ENCODE measurements around the gene ZNF76. TPM values are rescaled to one million over a fixed set of nuclear protein-coding genes. Genes with fewer than 3 reads are reported as not detected.

ZNF76 gene
- total and polyA plus RNA-seq, 2 donors (not counting 1 experiment from before 2014, with no cell fraction given): 96.9 to 145 TPM

GRCh38 chr6:35237476-35237875 lies 22.1 kb upstream of the ZNF76 start:
- Mint-ChIP-seq H3K9me3 (ENCODE audit: insufficient read depth) (peaks cover 4% of the 10 kb centered on the region), H3K4me1 (no peaks in the 10 kb centered on the region), H3K27ac (no peak overlapping the region), H3K27me3 (no peaks in the 10 kb centered on the region), H3K4me3 (no peak overlapping the region)
- WGBS (ENCODE audit: insufficient coverage): 0% methylated on average over 1 of the region's 3 CpGs
- H3K79me2 ChIP-seq (ENCODE audit: control insufficient read depth, insufficient read depth, low read length): peaks cover 3% of the 10 kb centered on the region
- H3K36me3 ChIP-seq (replicated peaks in 1 of 2; ENCODE audit: control extremely low read depth in 1 of 2, control insufficient read depth in 1 of 2, extremely low read depth in 1 of 2, insufficient read depth in 2 of 2, low read length in 1 of 2): no peaks in the 10 kb centered on the region
- ChIA-PET CTCF (interaction anchor here (1.0 kb wide), 1 partner anchor 777 kb away, joined by 3 read pairs; no protein-coding TSS in a partner anchor), POLR2A (no interaction called here)
- TF ChIP-seq EZH2 (IDR thresholded peaks at IDR 0.05; ENCODE audit: borderline replicate concordance, insufficient read depth, low read depth, low read length, poor library complexity, severe bottlenecking) (no peak), CTCF (IDR thresholded peaks at IDR 0.05) (no peak)
- no peaks in the 10 kb centered on the region for H4K20me1 ChIP-seq (ENCODE audit: control insufficient read depth, insufficient read depth, low read length, poor library complexity, severe bottlenecking)
- ATAC-seq (ENCODE audit: low read depth): no peak
- H3K9ac ChIP-seq (ENCODE audit: low read length): no peak overlapping the region
- intact Hi-C loops (cut with micrococcal nuclease): no loop called here
- peaks cover 0 to 7% (median 0%) of the 10 kb centered on the region in 3 donors for H3K9me3 ChIP-seq (ENCODE audit: control extremely low read depth in 1 of 3, control insufficient read depth in 2 of 3, insufficient read depth in 1 of 3, low read length in 2 of 3)
- no peaks in the 10 kb centered on the region for H3K27me3 ChIP-seq (replicated peaks in 1 of 4; ENCODE audit: control extremely low read depth in 1 of 4, control insufficient read depth in 3 of 4, insufficient read depth in 4 of 4, low read length in 3 of 4)
- no peak overlapping the region for H3K27ac ChIP-seq (ENCODE audit: low read length in 2 of 2)
- H3K4me1 ChIP-seq (ENCODE audit: control insufficient read depth in 2 of 2, insufficient read depth in 2 of 2, low read length in 2 of 2): no peaks in the 10 kb centered on the region
- H3K4me2 ChIP-seq (replicated peaks; ENCODE audit: low read depth, low read length, poor library complexity, severe bottlenecking): no peak overlapping the region
- no peak overlapping the region for H3K4me3 ChIP-seq (ENCODE audit: control extremely low read depth in 1 of 5, extremely low read depth in 1 of 5, insufficient read depth in 1 of 5, low read depth in 2 of 5, low read length in 4 of 5)
- H2AFZ ChIP-seq (ENCODE audit: insufficient read depth, low read depth, low read length, poor library complexity, severe bottlenecking): no peak overlapping the region
- no peak for DNase-seq

- H3K4me1 Mint-ChIP-seq: no peaks in the 10 kb centered on the region
- CTCF ChIA-PET: interaction anchor here (1.2 to 3.7 kb wide), 2 partner anchors 8 to 11 kb away, joined by 4 to 29 read pairs; no protein-coding TSS in a partner anchor
- H3K4me2 ChIP-seq (replicated peaks; ENCODE audit: low read depth, low read length, poor library complexity, severe bottlenecking): no peak overlapping the region
- TF ChIP-seq CTCF (IDR thresholded peaks at IDR 0.05): no peak
- TF ChIP-seq EZH2 (IDR thresholded peaks at IDR 0.05; ENCODE audit: borderline replicate concordance, insufficient read depth, low read depth, low read length, poor library complexity, severe bottlenecking): no peak
- DNase-seq (no peak), ATAC-seq (ENCODE audit: low read depth) (no peak)
- no peaks in the 10 kb centered on the region for H3K27me3 Mint-ChIP-seq
- no peaks in the 10 kb centered on the region for H3K36me3 ChIP-seq (replicated peaks in 1 of 2; ENCODE audit: control extremely low read depth in 1 of 2, control insufficient read depth in 1 of 2, extremely low read depth in 1 of 2, insufficient read depth in 2 of 2, low read length in 1 of 2)
- no peak overlapping the region for H3K4me3 Mint-ChIP-seq
- H4K20me1 ChIP-seq (ENCODE audit: control insufficient read depth, insufficient read depth, low read length, poor library complexity, severe bottlenecking): no peaks in the 10 kb centered on the region
- no peaks in the 10 kb centered on the region for H3K27me3 ChIP-seq (replicated peaks in 1 of 4; ENCODE audit: control extremely low read depth in 1 of 4, control insufficient read depth in 3 of 4, insufficient read depth in 4 of 4, low read length in 3 of 4)
- H3K4me3 ChIP-seq (ENCODE audit: control extremely low read depth in 1 of 5, extremely low read depth in 1 of 5, insufficient read depth in 1 of 5, low read depth in 2 of 5, low read length in 4 of 5): no peak overlapping the region
- no peak overlapping the region for H3K27ac Mint-ChIP-seq
- H2AFZ ChIP-seq (ENCODE audit: insufficient read depth, low read depth, low read length, poor library complexity, severe bottlenecking): no peak overlapping the region
- POLR2A ChIA-PET: interaction anchor here (0.7 kb wide), 1 partner anchor 191 kb away, joined by 5 read pairs; no protein-coding TSS in a partner anchor
- H3K27ac ChIP-seq (ENCODE audit: low read length in 2 of 2): no peak overlapping the region
- H3K79me2 ChIP-seq (ENCODE audit: control insufficient read depth, insufficient read depth, low read length): peaks cover 3% of the 10 kb centered on the region
- 40% methylated on average over 3 of the region's 3 CpGs for WGBS (ENCODE audit: insufficient coverage)
- no peaks in the 10 kb centered on the region for H3K4me1 ChIP-seq (ENCODE audit: control insufficient read depth in 2 of 2, insufficient read depth in 2 of 2, low read length in 2 of 2)
- peaks cover 4% of the 10 kb centered on the region for H3K9me3 Mint-ChIP-seq (ENCODE audit: insufficient read depth)
- H3K9ac ChIP-seq (ENCODE audit: low read length): no peak overlapping the region
- intact Hi-C loops (cut with micrococcal nuclease): no loop called here
- H3K9me3 ChIP-seq (ENCODE audit: control extremely low read depth in 1 of 3, control insufficient read depth in 2 of 3, insufficient read depth in 1 of 3, low read length in 2 of 3): peaks cover 0 to 7% (median 0%) of the 10 kb centered on the region in 3 donors
These were observed 20.7 kb upstream of the ZNF76 start for GRCh38 chr6:35238843-35239289.

Measured in B cell (primary cell).